GM19455 (cell line): ENCODE measurements around the gene TNS4.

ENCODE experiments used
- ATAC-seq: cut with Tn5 transposase; IDR thresholded peaks from one replicate; pipeline ENCODE4 v1.9.1; 2021; ENCODE audit not compliant: unreplicated experiment

TNS4 gene

DNA sequence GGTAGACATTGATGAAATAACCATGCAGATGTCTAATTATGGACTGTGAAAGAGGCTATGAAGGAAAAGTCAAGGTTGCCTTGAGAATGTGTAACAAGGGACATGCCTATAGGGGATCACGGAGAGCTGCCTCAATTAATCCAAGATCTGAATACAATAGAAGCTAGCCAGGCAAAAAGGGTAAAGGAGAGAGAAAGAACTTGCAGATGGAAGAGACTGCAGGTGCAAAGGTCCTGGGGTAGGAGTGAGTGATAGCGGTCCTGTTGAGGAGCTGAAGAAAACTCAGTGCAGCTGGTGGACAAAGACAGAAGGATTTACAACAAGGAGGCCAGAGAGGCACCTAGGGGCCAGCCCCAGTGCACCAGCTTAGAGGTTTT is 15.9 kb upstream of the TNS4 start:
- no peak for ATAC-seq

DNA sequence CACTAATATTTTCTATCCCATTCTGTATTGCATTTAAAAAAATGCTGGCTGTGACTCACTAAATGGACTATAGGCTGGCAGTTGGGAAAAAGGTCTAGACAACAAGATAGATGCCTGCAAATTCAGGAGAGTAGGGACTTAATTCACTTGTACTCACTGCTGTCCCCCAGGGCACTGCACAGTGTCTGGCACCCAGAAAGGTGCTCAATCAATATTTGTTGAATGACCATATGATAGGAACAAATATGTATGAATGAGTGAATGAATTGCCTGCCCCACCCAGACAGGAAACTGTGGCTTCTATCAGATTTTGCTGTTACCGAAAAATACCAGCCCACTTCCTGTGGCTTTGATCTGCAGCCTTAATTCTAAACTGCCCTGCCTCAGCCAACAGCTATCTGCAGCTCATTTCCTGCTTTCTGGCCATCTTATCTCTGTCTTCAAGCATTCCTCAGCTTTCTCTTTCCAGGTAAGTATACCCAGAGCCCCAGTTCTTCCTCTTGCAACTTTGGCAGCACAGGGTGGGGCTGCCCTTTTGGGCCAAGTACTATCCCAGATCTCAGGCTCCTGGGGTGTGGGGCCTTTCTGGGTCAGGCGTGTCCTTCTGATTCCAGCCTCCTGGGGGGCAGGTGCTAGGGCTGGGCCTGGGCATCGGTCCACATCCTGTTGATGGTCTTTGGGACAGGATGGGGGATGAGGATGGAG is 15.3 kb upstream of the TNS4 start:
- ATAC-seq, result peak; percentile 72

DNA sequence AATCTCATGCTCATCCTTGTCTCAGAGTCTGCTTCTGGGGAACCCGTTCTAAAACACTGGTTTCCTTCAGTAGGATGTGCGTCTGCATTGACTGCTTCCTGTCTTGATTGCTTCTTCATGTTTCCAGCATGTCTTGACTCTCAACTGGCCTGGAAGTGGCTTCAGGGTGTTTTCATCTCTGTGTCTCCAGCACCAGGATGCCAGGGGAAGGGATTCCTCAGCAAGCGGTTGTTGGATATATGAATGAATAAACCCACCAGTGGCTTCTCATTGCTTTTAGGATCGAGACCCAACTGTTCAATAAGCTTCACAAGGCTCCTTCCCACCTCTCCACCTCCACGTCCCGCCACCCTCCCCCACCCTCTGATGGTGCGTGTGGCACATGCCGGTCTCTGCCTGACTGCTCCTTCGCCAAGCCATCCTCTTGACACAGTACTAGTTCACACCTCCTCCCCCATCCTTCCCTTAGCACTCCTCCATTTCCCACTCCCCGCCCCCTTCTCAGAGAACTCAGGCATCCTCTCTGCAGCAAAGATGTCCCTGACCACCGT is 14.1 kb upstream of the TNS4 start:
- ATAC-seq, result no peak

DNA sequence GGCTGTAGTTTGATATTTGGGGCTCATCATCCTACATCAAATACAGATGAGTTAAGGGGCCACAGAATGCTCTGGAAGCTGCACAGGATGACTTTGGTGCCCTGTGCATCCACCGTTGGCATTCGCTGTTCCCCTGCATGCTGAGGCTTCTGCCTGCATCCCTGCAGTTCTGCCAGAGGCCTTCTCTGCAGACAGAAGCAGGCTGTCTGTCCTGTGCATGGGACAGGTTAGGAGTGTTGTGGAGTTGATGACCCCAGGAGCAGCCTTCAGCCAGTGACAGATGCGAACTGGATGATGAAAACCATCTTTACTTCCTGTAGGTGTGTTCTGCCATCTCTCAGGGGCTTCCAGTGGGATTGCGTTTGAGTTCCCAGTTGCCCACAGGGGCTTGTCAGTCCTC is 13.6 kb upstream of the TNS4 start:
- no peak for ATAC-seq

DNA sequence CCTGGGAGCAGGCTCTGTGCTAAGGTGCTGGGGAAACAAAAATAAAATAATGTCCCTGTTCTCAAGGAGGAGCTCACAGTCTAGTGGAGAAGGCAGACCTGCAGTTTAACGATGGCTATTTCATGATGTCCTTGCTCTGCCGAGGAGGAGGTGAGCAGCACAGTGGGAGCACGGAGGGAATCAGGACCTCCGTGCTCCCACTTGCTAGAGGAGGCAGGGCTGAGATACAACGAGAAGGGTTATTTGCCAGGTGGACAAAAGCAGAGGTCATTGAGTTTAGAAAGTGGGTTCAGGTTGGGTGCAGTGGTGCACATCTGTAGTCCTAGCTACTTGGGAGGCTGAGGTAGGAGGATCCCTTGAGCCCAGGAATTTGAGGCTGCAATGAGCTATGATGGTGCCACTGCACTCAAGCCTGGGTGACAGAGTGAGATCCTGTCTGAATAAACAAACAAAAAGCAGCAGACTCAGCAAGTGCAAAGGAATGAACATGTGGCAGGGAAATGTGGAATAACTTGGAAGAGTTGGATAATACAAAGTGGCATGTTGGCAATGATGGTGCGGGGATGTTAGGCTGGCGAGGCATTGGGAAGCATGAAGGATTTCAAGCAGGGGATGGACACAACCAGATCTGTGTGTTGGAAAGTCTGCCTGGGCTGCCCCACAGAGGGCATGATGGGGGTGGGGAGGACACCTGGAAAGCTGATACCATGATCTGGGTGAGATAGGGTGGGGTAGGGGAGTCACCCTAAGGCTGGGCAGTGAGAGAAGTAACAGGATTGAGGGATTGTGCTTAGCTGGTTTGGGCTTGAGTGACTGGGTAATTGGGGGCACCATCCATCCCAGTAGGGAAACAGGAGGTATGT is 12.8 kb upstream of the TNS4 start:
- ATAC-seq, result no peak

DNA sequence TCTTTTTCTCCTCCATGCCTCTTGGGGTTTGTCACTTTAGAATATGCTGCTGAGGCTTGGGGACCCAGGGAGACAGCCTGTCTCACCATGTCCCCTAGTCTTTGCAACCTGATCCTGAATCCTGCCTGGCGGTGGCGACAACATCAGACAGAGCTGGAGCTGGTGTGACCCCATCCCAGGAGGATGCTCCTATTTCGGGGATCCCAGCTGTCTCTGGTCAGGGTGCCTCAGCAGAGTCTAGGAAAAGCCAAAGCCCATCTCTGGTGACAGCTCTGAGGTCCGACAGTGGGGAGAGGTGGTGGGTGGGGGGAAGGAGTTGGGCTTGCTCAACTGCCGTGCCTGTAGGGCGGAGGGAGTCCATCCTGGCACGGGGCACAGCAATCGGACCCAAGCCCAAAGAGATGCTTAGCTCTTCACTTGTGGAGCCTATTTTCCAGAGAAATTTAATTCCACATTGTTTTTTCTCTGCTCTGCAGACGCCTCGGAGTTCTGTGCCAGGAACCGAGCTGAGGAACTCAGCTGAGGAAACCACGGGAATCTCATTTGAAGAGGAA is 10.3 kb upstream of the TNS4 start:
- no peak for ATAC-seq

DNA sequence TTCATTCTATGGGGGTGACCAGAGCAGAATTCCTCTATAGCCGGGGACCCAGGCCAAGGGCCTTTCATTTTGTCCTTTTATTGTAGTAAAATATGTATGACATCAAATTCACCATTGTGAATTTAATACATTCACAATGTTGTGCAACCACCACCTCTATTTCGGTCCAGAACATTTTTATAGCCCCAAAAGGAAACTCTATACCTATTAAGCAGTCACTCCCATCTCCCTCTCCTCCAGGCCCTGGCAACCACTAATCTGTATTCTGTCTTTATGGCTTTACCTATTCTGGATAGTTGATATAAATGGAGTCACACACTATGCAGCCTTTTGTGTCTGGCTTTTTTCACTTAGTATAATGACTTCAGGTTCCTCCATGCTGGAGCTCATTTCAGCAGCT is 9.7 kb upstream of the TNS4 start:
- ATAC-seq, result no peak

DNA sequence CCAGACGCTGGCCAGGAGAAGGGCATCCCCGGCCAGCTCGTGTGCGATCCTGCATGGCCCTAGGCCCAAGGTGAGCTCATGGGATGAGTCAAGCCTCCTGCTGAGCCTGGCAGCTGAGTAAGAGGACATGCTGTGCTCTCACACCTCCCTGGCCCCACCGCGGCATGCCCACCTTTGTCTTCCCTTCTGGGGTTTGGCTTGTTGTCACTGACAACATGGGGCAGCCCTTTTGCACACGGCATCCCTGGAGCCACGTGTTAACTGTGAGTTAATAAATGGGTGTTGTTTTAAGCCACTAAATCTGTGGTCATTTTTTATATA is 8.9 kb upstream of the TNS4 start:
- no peak for ATAC-seq

DNA sequence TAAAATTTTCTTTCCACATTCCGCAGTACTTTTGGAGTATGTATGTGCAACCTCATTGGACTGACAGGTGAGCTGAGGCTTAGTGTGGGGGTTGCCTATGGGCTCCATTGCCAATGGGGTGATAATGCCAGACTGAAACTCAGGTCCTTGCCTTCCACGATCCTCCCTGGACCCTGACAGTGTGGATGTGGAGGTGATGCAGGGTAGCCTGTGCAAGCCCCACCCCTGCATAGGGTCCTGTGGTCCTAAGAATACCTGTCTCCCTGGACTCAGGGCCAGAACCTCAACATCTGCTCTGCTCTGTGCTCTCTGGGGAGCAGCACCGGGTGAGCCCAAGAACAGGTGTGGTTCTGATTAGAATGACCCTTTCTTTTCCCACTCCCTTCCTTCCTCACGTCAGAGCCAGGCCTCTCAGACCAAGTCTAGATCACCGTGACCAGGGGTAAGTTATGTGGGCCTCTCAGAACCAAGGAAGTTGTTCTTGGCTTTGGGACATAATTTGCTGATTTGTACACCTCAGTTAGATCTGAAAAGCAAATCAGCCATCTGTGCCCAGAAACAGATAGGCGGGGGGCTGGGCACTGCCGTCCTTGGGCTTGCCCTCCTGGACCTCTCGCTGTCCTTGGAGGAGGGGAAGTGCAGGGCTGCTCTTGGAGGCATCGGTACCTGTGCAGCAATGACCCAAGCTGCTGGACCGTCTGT is 8.4 kb upstream of the TNS4 start:
- ATAC-seq, result no peak

DNA sequence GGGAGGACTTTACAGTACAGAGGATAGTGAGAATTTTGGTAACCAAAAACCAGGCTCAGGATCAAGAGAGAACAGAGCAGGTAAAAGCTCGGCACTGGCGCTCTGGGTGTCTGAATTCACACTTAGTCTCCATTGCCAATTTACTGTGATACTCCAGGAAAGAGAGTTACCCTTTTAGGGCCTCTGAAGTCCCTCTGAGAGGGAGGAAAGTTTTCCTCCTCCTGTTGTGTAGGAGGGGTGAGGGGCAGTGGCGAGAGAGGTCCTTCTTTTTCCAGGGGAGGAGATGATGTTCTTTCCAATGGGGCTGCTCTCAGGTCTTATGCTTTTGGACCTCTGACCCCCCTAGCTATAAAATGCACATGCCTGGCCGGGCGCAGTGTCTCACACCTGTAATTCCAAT is 5.4 kb upstream of the TNS4 start:
- no peak for ATAC-seq

DNA sequence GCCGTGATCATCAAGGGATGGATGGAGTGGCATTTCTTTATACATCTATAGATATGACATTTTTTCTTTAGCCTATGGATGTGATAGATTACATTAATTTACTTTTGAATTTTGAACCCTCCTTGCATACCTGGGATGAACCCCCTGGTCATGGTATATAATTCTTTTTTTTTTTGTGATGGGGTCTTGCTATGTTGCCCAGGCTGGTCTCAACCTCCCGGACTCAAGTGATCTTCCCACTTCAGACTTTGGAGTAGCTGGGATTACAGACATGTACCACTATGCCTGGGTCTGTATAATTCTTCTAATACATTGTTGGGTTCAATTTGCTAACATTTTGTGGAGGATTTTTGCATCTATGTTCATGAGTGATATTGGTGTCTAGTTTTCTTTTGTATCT is 1.7 kb upstream of the TNS4 start:
- ATAC-seq, result no peak

DNA sequence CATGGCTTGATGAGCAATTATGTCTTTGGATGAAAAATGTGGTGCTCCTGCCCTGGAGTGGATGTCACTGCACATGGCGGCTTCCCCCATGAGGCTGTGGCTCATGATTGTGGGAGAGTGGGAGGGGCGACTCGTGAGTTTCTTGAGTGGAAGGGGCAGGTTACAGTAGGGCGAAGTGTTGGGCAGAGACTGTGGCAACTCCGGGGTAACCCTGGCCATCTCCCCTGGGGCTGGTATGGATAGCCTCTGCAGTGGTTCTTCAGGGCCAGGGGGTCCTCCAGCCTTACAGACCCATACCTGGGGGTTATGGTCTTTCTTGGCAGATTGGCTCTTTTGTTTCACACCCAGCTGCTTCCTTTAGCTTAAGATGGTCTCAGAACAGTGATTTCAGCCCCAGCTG is 1.3 kb upstream of the TNS4 start:
- ATAC-seq, result no peak

DNA sequence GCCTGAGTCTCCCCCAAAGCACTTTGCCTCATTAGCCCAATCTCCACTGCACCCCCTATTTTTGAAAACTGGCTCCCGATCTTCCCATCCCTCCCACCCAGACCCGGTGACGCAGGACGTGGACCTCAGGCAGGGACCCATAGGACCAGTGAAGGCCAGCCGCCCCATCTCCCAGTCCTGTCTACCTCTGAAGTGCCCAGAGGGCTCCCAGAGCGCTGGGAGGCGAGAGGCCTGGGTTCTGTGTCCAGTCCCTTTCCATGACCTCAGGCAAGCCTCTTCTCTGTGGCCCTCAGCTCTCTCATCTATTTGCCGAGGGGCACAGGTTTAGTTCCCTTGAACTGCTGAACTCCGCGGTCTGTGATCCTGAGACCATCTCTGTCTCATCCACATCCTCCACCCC is 714 bp downstream of the TNS4 start:
- no peak for ATAC-seq

DNA sequence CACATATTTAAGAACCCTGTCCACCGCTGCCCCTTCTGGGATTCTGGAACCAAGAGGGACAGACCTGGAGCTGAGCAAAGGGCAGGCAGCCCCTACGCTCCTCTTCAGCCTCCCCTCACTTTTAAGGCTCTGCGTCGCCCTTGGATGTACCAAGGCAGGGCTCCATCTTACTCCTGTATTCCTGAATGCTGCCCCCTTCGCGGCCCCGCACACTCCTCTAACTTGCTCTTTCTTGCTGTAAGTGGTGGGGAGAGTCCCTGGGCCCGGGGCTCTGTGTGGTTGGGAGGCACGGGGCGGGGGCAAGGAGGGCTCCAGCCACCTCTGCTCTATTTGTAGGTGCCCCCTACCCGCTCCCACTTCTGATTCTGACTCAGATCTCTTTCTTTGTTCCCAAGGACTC is 1.2 kb downstream of the TNS4 start:
- no peak for ATAC-seq

DNA sequence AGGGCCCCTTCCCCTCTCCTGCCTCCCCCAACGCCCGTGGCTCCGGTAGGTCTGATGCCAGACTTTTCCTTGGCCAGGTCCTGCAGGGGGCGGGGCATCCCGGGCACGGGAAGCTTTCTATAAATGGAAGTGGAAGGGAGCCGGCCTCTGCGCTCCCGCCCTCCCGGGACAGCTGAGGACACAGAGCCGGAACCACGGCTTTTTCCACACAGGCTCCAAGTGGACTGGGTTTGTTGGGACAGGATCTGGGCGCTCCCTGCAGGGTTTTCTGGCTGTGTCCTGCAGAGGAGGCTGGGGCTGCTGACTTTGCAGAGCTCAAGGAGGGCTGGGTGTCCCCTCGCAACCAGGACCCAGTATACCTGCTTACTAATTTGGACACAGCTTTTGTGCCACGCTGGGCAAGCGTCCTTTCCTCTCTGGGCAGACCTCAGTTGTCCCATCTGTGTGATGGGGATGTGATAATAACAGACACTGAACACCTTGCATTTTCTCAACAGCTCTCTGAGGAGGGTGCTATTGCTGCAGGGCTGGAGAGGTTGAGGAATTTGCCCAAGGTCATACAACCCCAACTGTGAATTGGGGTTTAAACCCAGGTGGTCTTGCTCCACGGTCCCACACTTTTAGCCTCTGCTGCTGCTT is 1.8 kb downstream of the TNS4 start:
- ATAC-seq, result no peak

DNA sequence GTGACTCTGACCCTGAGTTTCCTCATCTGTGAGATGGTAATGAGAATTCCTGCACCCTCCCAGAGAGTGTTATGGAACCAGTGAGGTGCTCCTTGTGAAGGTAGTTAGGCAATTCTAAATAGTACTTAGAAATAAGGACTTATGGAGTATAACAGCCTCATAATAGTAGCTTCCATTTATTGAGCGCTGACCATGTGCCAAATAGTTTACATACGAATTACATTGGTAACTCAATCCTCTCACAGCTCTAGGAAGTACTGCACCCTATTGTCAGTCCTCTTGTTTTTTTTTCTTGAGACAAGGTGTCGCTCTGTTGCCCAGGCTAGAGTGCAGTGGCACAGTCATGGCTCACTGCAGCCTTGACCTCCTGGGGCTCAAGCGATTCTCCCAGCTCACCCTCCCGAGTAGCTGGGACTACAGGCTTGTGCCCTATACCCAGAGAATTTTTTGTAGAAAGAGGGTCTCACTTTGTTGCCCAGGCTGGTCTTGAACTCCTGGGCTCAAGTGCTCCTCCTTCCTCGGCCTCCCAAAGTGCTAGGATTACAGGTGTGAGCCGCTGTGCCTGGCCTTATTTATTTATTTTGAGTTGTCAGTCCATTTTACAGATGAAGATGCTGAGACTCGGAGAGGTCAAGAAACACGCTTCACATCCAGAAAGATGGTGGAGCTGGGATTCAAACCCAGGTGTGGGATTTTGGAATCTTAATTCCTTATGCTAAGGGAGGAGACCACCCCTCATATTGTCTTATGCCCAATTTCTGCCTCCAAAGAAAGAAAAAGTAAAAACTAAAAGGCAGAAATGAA is 2.9 kb downstream of the TNS4 start:
- ATAC-seq, result no peak

DNA sequence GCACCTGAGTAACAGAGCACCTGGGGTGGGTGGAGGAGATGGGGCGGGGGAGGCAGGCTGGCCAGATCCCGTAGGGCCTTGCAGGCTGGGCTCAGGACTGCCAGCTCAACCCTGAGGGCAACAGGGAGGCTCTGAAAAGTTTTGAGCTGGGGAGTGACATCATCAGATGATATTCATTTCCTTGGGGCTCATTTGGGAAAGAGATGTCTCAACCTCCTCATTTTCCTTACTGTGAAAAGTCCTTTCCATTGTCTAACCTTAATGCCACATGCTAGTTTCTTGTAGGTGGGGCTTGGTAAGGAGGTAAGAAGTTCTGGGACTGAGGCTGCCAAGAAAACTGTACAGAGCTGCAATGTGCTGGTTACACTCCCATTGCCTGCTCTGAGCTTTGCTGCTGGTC is 3.7 kb downstream of the TNS4 start:
- no peak for ATAC-seq

DNA sequence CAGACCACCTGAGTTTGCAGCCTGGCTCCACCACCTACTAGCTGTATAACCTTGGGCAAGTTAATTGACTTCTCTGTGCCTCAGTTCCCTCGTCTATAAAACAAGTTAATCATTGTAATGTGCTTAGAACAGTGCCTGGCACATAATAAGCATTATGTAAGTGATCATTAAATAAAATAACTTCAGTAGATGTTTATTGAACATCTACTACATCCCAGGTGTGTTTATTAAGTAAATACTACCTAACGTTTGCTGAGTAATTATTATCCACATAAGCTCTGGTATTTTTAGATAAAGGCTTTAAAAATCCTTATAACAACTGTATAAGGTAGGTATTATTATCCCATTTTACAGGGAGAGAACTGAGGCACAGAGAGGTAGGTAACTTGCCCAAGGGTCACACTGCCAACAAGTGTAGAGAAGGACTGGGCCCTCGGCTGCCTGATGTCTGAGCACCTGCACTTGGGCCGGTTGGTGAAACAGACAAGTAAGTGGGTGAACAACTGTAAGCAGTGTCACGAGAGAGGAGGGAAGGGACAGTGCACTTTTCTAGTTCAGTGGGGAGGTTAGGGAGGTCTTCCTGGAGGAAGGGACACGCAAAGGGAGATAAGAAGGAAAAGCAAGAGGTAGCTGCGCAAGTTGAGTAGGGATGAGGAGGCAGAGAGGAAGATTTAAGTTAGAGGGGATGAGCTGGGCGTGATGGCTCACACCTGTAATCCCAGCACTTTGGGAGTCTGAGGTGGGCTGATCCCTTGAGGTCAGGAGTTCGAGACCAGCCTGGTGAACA is 4.6 kb downstream of the TNS4 start:
- ATAC-seq, result no peak

DNA sequence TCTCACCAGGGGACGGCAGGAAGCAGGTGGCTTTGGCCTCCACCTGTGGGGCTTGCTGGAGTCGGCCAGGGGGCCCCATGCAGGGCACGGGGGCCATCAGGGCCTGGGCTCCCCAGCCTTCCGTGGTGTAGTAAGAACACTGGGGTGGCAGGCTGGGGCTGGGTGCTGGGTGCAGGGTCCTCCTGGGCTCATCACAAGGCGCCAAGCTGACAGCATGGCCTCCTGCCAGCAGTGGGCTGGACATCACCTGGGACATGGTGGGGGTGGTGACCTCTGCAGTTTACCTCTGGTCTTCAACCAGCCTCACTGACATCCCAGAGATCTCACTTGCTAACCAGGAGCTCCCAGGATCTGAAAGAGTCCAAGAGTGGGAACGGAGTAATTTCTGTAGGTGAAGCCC is 5.3 kb downstream of the TNS4 start:
- no peak for ATAC-seq

DNA sequence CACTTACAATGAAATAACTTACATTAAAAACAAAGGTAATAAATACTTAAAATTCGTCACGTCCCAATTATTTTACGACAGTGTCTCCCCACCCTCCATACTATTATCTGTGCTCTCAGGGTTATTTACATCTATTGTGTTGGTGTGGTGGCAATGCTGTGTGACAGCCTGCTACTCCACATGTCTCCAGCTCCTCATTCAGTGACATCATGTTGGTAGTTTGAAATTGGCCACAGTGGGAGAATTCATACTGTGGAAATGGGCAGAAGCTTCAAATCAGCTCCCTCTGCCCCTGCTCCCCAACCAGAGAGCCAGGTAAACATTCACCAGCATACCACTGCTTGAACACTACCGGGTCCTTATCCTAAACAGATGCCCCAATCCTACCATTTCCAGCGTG is 6.3 kb downstream of the TNS4 start:
- no peak for ATAC-seq
